GM21423 (cell line): ENCODE measurements around the gene HCN1.
"Not testable (repeated sequence)": the region's sequence is repeated elsewhere in the genome, so short reads cannot be mapped to it uniquely, and the experiment has no call there.

Source experiments
- ATAC-seq: cut with Tn5 transposase; IDR thresholded peaks from one replicate; pipeline ENCODE4 v1.9.1; 2021; ENCODE audit warnings: mild to moderate bottlenecking, moderate library complexity; ENCODE audit not compliant: unreplicated experiment

The HCN1 gene

DNA sequence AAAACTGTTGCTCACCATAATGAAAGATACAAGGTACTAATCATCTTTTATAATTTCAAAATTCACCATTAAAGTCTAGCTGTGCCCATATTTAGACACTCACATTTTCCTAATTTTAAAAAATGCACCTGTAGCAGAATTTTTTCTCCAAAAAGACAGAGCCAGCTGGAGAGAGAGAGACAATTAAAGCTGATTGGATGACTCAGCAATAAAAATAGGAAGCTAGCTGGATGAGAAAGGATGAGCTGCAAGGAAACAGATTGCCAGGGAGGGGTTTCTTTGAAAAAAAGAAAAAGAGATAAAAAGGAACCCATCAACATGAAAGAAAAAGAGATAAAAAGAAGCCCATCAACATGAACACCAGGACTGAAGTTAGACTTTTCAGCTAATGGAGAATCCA lies 73.8 kb downstream of the HCN1 start:
- no peak for ATAC-seq

DNA sequence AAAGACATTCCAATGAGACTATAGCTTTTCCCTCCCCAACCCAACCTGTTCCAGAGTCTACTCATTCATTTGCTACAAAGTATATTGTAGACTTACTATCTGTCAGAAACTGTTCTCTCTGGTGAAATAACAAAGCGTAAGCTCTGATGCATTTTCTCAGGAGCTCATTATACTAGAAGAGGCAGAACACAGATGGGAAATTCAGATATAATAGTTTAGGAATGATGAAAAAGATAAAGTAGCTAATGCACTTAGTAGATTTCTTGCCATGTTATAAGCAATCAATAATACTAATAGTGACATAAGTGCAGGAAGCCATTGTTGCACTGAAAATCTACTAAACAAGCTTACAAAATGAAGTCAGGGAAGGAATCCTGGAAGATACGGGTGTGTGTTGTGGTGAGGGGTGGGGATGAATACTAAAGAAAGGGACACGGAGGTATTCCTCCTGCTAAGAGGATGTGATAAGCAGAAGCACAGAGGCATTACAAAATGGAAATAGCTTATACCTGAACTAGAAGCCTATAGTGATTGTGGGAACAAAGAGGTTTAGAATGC lies 78.2 kb downstream of the HCN1 start:
- no peak for ATAC-seq

DNA sequence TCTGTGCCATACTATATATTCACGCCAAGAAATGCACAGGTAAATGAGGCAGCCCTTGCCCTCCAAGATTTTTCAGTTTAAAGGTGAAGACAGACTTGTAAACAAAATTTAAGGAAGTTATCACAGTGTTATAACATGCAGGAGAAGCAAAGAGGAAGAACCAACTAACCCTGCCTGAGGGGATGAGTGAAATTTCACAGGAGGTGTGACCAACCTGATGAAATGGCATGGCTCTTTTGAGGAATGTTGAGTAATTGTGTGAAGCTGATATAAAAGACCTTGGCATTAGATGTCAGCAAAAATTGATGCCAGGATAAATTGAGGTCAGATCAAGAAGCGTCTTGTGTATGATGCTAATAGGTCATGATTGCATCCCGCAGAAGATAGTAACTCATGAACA lies 86.5 kb downstream of the HCN1 start:
- no peak for ATAC-seq

DNA sequence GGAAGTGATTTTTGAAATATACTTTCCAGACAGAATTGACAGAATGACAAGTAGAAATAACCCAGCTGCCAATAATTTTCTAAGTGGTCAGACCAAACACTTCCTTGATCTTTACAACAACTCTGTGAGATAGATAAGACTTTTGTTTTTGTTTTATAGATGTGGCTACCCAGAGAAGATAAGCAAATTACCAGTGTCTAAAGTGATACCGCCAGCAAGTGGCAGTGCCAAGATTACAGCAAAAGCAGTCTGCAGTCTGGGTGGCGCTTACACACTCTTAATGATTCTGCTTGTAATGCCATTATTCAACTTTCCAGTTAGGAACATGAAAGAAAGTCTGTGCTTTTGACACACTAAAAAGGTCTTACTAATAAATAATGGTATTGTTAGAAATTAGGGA lies 92.1 kb downstream of the HCN1 start:
- no peak for ATAC-seq

DNA sequence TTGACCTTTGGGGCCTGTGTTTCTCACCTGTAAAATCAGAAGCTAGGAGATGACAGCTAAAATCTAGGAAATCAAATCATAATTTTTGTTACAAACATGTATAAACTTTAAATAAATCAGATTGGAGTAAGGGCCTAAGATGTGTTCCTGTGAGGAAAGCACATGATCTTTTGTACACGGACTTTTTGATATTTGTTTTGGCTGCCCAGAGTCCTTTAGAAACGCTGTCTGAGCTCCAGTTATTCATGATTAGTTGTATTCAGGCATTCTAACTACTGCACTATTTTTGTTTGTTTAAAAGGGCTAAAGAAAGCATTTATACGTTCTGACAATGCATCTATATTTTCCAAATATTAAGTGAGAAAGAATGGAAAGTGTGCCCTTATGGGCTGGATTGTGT lies 94.8 kb downstream of the HCN1 start:
- ATAC-seq = no peak

DNA sequence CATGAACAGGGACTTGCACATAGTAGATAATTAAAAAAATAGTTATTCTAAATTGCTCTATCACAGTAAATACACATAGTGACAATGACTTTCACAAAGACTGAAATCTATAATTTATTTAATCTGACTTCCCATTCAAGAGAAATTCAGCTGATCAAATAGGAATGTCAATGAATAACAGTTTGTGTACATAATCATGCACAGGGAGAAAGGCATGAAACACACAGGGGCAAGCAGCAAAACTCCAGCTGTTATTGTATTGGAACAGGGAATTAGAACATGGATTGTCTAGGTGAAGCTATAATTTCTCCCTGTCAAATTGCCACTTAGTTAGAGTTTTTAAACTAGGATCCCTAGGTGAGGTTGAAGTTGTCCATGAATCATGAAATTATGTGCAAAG lies 99.9 kb downstream of the HCN1 start:
- ATAC-seq = no peak

DNA sequence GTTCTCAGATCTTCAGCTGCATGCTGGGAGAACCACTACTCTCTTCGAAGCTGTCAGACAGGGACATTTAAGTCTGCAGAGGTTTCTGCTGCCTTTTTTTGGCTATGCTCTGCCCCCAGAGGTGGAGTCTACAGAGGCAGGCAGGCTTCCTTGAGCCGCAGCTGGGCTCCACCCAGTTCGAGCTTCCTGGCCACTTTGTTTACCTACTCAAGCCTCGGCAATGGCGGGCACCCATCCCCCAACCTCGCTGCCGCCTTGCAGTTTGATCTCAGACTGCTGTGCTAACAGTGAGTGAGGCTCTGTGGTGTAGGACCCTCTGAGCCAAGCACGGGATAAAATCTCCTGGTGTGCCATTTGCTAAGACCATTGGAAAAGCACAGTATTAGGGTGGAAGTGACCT lies 110.2 kb downstream of the HCN1 start:
- ATAC-seq = not testable (repeated sequence)

DNA sequence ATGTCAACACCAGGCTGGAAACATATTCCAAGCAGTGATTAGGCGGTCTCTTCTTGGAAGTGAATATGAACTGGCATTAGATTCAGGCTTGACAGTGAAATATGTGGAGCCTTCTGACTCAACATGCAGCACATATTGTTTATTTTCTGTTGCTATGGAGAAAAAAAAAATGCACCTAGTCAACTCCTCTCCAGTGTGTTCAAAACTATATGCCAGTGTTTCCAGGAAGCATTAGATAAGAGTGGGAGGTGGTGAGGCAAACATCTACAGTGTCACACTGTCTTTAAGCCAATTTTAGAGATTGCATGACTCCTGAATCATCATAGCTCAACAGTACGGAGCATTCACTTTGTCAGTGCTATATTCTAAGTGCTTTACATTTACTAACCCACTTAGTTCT lies 117.9 kb downstream of the HCN1 start:
- ATAC-seq = no peak

DNA sequence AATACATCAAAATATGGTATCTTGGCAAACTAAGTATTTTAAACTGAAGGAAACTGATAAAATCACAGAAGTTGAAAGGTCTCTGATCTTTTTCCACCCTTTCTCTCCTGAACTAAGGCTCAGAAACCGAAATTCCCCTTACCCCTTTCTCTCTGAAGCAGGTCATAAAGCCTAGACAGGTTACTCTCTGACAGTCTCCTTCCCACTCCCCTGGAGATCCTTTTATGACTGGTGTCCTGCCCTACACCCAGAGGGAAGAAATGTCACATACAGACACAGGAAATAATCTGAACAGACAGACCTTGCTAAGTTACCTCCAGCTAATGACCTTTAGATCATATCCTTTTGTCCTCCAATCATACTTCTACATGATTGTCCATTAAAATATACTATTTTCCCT lies 127.4 kb downstream of the HCN1 start:
- no peak for ATAC-seq

DNA sequence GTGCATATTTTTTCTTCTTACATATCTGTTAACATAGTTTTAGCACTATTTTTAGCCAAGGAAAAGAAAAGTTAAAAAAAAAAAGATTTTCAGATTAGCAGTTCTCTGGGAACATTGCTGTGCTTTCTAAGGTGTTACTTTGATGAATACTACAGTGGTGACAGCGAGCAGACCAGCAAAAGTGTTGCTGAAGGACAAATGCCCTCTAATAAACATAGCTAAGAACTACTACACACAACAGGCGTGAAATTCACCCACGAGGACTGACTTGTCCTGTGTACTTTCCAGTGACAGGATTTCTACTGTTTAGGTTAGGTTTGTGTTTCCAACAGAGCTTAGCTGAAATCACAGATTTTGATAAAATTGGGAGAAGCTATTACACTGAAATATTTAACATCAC lies 153.8 kb downstream of the HCN1 start:
- no peak for ATAC-seq

DNA sequence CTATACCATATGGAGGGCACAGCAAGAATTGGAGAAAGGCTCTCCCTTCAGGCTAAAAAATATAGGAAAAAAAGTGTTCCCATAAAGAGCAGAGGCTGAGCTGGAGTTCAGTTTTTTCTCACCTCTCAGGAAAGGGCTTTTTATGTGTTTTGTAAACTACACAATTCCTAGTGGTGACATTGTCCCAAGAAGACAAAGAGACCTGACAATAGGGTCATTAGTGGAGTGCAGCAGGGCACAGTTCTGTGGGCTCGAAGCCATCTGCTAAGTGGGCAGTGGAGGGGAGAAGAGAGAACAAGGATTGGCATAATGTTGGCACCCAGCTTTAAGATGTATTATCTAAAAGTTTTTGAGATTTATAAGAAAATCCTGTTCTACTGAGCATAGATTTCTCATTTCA lies 162.5 kb downstream of the HCN1 start:
- no peak for ATAC-seq

DNA sequence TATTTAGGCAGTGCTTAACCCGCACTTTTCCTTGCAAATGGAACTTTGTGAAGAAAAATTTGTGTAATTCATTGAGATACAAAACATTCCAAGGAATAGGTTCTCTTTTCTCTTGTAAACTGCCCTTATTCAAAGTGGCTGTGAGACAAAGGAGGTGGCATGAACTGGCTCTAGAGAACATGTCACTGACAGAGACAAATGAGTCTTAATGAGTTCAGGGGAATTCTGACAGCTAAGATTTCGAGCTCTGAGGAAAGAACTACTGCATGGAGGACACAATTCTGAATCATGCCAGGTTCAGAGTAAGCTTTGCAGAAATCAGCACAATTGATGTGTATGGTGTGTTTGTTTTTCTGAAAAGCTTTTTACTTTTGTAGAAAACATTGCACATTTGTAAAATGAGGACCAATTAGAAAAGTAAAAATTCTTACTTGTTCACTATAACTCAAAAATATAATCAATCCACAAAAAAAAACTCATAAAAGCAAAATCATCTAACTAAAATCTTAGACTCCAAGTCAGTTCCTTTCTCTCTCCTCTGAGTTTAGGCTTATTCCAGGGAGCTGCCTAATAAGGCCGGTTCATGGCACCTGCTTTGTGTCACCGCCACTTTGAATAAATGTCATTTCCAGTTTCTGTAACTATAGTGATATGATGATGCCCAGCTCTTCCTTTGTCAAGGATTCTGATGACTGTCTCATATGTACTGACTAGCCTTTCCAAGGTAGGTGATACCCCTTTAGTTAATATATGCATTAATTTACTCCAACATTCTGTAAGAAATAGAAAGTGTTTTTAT lies 163.2 kb downstream of the HCN1 start:
- no peak for ATAC-seq

DNA sequence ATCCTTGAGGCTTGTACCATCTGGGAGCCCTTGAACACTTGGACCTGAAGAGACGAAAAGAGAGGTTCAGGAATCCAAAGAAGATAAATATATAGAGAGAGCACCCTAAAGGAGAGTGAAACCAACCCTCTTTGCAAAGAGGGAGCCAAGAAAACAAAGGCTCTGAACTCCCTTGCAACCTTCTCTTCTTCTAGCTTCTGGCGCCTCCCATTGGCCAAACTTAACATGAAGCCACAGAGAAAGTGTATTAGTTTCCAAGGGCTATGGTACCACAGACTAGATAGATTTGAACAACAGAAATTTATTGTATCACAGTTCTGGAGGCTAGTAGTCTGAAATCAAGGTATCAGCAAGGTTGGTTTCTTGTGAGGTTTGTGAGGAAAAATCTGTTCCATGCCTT lies 175.1 kb downstream of the HCN1 start:
- no peak for ATAC-seq

DNA sequence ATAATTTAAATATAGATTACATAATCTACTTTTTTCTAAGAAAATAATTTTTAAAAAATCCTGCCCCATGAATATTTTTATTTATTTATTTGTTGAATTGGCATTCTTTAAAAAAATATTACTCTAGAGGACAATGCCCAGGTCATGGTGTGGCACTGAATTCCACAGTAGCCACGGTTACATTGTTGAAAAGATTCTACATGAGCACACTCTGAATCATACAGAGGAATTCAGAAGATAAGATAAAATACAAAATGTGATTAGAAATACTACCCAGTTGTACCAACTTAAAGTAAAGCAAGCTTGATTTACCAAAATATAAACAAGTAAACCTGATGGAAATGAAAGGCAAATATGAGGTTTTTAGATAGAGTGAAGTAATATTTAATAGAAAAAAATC lies 183.7 kb downstream of the HCN1 start:
- no peak for ATAC-seq

DNA sequence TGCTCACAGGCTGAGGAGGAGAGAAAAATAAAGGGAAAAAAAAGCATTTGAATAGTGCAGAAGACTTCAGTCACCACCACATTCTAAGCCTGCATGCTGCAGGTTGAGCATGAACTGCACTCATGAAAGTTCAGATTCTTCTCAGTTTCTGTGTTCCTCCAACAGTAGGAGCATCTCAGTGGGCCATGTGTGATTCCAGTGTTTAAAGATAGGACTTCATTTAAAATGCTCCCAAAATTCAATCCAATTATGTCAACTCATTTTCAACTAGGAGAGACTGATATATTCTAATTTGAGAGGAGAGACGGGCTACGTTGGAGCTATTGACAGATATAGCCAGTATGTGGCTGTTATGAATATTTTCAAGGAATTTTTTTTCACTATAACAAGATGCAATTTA lies 186.8 kb downstream of the HCN1 start:
- no peak for ATAC-seq

DNA sequence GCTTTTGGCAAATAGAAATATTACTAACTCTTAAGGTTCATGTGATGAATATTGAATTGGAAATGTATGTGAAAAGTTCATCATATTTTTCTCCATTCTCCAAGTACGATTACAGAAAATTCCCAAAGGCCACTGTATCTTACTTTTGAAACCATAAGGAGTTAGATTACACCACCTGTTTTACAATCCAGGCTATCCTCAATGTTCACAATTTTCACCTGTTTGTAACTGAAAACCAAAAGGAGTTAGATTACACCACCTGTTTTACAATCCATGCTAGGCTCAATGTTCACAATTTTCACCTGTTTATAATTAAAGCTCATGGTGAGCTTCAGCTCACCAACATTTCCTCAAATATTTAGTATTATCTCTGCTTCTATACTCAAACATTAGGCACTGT lies 188.0 kb downstream of the HCN1 start:
- ATAC-seq = no peak

DNA sequence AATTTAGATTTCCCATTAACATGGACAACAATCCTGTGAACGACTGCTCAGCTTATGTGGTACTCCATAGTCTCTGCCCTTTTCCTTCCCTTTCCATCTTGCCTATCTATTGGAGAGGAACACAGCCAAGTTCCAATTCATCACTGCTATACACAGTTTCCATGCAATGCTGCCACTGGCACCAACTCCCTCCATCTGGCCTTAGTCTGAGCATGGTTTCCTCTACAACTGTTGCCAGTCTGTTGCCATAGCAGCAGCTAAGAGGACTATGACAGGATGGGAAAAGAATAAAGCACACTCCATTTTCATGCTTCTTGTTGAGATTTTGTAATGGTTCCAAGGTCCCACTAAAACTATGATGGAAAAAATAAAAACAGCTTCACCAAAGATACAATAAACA lies 189.0 kb downstream of the HCN1 start:
- no peak for ATAC-seq

DNA sequence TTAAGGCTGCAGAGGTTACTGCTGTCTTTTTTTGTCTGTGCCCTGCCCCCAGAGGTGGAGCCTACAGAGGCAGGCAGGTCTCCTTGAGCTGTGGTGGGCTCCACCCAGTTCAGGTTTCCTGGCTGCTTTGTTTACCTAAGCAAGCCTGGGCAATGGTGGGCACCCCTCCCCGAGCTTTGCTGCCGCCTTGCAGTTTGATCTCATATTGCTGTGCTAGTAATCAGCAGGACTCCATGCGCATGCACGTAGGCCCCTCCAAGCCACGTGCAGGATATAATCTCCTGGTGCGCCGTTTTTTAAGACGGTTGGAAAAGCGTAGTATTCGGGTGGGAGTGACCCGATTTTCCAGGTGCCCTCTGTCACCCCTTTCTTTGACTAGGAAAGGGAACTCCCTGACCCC lies 197.2 kb downstream of the HCN1 start:
- ATAC-seq = not testable (repeated sequence)

DNA sequence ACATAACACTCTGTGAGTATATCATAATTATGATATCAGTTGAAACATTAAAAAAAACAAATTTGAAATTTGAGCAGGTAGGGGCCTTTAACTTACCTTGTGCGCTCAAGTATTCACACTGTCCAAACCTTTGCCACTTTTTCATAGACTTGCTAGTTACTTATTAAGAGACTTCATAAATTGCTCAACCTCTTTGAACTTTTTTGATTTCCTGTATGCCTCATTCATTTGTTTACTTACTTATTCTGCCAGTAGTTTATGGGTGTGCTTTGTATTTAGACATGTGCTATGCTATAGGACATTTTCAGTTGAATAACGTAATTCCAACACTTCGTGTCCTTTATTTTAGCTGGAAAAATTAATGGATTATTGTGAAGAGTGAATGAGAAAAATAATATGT lies 204.8 kb downstream of the HCN1 start:
- no peak for ATAC-seq

DNA sequence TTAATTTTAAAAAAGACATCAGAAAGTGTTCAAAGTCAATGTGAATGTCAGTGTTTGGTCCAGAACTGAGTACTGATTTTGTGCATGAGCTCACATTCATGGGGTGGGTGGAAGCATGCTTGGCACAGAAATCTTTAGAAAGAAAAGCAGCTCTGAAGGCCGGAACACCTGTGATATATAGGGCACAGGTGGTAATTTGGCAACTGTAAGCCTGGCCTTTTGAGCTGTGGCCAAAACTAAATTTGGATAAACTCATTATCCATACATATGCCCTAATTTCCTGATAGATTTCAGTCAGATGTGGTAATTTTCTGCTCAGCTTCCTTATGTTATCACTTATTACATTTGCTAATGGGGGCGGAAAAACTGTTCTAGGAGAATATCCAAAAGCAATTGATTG lies 211.4 kb downstream of the HCN1 start:
- ATAC-seq = no peak

DNA sequence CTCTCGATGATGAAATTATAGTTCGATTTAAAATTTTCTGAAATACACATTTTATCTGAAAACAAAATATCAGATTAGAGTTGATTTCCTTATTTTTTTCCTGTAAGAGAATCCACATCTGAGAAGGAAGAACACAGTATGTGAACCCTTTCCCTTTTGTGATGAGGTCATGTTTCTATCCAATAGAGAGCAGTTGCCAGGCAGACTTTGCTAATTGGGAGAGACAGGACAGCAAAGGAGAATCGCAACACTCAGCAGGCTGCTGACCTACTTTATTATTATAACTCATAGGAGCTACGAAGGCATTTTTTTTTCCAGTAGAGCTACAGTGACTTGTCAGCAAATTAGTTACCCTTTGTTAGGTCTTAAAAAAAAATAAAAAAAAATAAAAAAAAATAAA lies 242.1 kb downstream of the HCN1 start:
- no peak for ATAC-seq

DNA sequence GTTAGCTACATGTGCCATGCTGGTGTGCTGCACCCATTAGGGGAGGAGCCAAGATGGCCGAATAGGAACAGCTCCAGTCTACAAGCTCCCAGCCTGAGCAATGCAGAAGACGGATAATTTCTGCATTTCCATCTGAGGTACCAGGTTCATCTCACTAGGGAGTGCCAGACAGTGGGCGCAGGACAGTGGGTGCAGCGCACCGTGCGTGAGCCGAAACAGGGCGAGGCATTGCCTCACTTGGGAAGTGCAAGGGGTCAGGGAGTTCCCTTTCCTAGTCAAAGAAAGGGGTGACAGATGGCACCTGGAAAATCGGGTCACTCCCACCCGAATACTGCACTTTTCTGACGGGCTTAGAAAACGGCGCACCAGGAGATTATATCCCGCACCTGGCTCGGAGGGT lies 251.3 kb downstream of the HCN1 start:
- not testable (repeated sequence) for ATAC-seq

DNA sequence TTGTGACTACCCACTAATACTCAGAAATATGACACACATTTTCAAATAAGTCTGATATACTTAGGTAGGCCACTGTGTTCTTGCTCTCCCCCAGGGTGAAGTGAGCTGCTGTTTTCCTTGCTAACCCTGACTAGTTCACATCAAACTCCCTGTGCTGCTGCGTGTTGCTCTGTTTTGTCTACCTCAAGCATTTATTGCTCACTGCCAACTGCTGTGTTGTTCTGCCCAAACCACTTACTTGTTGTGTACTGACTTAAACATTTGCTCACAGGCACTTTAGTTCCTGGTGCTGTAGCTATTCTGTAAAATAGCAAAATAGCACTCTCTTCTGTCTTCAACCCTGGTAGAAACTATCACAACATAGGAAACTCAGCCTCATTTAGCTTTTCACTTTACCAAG lies 255.7 kb downstream of the HCN1 start:
- ATAC-seq = no peak
